ENCODE results near the gene EVL.

EVL gene

GRCh38 chr14:100067481-100067880, 2.3 kb downstream of the EVL start:
- no peak for DNase-seq

DNA sequence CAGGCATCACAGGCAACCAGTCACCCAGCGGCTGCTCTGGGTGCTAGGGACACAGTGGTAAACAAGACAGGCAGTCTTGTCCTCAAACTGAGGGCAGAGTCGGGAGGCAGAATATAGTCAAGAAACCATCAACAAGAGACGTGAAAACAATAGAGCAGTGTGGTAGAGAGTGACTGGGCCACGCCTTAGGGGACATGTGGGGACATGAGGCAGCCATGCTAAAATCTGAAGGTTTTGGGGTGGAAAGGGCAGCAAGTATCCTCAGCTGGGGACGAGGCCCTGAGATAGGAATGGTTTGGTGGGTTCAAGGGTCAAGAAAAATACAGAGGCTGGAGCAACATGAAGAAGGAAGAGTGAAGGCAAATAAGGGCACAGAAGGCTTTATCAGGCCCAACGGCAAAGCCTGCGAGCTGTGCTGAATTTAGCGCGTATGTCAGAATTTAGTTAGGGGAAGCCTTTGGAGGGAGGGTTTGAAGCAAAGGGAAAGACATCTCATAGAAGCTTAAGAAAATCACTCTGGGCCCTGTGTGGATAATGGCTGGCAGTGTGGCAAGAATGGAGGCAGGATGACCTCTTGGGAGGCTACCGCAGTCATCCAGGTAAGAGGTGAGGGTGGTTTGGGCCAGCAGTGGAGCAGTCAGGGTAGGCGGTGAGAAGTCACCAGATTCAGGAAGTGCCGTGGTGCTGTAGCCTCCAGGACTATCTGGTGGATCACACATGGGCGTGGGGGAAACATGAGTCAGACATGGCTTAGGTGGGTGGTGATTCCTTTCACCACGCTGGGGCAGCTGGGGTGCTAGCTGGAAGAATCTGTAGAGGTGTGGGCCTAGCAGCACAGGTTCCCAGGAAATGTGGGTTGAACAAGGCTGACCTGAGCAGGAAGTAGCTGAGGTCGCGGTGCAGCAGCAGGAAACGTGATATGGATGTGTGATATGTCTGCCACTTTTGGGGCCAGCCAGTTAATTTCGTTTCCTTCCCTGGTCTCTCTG, 3.0 kb downstream of the EVL start:
- no peak for DNase-seq

DNA sequence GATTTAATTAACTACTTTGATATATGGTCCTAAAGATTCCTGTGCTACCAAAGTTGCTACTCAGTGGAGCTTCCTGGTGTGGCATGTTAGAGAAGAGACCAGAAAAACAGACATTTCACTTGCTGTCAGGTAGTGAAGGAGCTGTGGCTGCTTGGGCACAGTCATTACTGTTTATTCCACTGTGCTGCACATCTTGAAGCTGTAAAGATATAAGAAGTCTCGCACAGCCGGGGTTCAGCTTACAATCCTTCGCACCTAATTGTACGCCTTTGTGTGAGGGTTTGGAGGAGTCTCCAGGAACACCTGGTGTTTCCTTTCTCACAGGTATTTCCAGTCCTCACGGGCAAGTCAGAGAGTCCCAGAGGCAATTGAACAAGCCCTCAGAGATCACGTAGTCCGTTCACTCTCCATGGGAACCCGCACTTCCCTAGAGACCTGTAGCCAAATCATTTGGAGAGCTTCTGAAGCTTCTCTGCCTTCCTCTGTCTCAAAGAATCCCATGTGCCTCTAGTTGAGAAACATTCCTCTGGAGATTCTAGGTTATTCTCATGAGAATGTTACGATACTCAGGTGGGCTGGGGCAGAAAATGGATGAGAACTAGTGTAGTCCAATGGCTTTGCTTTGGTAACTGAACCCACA, 4.1 kb downstream of the EVL start:
- no peak for DNase-seq

DNA sequence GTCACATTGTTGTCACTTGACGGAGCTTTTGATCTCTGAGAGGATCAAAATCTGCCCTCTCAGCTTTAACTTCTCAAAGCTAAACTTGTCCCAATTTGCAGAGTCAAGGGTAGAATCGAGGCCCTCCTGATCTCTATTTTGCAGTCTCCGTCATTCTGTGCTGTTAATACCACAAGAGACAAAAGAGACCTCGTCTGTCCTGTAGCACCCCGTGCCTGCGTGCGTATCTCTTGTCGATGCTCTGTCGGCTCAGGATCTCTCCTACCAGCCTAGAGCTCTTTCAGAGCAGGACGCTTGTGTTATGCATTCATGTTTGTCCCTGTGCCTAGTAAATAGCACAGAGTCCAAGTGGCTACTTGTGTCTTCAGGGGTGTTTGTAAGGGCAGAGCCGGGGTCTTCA, 5.1 kb downstream of the EVL start:
- no peak for DNase-seq

DNA sequence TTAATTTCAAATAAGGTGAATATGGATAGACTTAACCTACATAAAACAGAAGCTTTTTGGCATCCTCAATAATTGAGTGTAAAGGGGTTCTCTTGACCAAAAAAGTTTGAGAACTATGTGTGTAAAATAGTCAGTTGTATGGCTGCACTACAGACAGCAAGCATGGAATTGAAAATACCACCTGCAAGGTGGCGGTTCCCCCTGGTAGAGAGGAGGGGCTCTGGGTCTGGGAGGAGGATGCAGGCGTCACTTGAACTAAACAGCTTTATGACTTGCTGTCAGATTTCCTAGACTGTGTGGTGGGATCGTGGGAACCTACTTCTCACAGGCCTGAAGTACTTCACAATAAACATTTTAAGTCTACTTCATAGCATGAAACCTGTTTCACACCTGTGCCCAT, 6.3 kb downstream of the EVL start:
- no peak for DNase-seq

DNA sequence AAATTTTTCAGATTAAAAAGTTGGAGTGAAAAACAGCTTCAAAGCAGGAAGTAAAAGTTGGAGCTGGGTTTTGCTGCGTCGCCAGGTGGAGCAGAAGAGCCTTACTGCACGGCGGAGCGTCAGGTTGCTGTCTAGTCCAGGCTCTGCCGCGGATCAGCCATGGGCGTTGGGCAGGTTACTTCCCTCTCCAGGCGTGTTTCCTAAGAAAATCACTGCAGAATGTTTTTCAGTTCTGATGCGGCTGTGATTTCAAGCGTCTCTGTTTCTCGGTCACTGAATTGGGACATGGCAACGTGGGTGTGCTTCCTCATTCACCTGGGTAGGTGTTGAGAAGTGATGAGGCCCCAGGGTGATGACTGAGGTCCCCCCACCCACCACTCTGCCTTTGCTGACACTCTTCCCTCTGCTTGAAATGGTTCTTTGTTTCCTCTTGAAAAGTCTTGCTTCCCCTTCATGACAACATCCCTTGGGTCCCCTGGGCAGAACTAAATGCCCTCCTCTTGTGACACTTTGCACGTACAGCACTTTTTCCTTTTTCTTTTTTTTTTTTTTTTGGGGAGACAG, 7.6 kb downstream of the EVL start:
- no peak for DNase-seq

DNA sequence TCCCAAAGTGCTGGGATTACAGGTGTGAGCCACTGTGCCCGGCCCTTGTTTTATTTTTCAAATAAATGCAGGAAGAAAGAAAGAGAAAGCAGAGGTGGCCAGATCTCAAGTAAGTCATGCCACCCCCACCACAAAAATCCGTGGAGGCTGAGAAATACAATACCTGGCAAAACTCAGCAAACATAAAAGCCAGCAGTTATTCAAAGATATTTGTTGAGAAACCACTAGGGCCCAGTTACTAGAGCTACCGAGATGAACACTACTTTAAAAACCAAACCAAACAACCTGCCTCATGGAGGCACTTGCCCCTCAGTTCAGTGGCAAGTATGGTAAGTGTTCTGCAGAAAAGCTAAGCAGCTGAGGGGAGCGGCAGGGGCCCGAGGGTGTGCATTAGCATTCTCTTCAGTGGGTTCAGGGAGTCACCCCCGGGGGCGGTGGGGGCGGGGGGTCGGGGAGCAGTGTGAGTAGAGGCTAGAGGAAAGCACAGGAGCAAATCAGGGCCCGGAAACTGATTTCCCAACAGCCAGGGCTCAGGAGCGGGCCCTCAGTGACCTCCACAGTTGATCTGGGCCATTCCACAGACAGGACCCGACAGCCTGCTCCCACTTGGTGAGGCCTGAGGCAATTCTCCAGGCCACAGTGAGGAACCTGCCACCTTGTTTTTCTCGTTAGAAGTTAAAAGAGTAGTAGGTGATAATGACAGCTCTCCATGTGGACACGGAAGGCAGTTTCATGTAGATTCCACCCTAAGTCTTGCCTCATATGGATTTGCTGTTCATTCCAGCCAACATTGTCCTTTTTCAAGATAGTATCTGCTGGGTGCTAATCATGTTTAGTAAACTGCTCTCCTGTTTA, 8.6 kb downstream of the EVL start:
- no peak for DNase-seq

GRCh38 chr14:100074431-100075100, 9.3 kb downstream of the EVL start:
- no peak for DNase-seq

DNA sequence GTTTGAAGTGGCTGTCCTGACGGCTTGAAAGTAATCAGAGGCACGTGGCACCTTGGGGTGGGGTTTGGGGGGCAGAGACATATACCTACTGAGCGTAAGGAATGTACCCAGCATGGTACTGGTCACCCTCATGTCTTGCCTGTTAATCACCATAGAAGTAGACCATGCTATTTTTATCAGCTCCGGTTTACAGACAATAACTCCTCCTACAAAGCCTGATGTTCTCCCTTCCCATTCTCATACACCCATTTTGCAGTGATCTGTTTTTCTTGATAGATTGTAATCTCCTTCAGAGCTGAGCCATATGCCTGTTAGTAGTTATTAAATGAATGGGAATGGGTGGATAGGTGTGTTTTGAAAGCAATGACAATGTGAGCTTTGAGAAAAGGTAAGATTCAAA, 10.5 kb downstream of the EVL start:
- no peak for DNase-seq

GRCh38 chr14:100076133-100076532, 10.9 kb downstream of the EVL start:
- DNase-seq: no peak

- DNase-seq: no peak
These were observed 11.4 kb downstream of the EVL start for GRCh38 chr14:100076606-100077005.

GRCh38 chr14:100077441-100077840, 12.2 kb downstream of the EVL start:
- DNase-seq: no peak

DNA sequence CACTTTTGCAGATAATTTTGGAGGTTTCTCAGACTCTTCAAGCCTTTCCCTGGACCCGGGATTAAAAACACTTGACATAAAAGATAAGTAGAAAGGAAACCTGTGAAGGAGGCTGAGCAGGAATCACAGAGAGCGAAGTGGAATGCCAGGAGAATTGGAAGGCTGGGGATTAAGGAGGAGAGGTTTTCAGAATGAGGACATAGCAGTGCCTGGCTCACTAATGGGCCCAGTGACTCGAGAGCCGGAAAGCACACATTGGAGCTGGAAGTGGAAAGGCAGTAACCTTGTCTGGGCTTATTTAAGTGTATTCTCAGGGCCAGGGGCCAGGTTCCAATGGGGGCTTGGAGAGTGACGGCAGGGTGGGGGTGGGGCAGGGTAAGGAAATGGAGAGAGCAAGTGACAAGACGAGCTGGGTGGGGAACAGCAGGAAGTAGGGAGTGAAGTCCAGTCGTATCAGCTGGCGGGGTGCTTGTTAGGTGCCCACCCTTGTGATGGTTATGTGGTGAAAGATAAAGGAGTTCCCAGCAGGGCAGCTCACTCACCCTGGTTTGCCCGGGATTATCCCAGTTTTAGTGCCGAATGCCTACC, 13.1 kb downstream of the EVL start:
- DNase-seq: no peak

- DNase-seq: no peak
These were observed 13.9 kb downstream of the EVL start for GRCh38 chr14:100078997-100079725.

DNA sequence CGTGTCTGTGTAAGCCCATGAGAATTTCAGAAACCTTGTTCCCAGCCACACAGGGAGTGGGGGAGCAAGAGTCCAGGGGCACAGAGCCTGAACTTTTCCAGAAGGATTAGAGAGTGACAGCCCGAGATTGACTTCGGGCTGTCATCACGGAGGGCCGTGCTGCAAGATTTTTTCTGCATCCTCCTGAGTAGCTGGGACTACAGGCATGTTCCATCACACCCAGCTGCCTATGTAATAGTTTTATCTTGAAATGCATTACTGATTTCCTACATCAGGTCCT, 14.4 kb downstream of the EVL start:
- DNase-seq: no peak

GRCh38 chr14:100080206-100080605, 15.0 kb downstream of the EVL start:
- no peak for DNase-seq

- DNase-seq: no peak
These were observed 16.9 kb downstream of the EVL start for GRCh38 chr14:100081997-100082625.

DNA sequence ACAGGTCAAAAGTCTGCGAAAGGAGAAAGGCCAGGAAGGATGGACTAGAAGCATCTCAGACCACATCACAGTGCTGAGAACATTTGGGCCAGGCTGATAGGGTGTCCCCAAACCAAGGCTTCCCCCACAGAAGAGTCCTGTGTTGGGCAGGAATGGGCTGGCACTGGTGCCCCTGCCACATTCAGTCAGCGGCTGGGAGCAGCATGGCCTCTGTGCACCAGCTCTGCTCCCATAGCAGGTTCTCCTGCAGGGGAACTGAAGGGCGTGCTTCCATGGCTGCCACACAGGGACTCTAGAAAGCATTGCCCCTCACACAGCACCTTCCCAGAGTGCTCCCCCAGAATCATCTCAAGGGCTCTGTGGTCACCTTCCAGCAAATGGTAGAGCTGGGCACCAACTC, 17.5 kb downstream of the EVL start:
- no peak for DNase-seq

DNA sequence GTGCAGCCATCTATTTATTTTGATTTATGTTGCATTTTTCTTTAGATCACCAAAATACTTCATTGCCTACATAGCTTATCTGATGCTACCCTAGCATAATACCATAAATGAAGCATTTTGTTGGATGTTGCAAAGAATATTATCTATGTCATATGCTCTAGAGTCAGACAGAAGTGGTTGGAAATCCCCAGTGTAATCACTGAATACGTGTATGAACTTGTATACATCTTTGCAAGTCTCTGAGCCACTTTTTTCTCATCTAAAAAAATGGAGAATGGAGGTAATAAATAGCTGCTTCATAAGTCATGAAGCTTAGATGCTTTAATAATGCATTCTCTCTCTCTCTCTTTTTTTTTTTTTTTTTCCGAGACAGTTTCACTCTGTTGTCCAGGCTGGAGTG, 18.5 kb downstream of the EVL start:
- no peak for DNase-seq

GRCh38 chr14:100084591-100084990, 19.4 kb downstream of the EVL start:
- DNase-seq: no peak

- no peak for DNase-seq
These were observed 20.2 kb downstream of the EVL start for GRCh38 chr14:100085462-100085861.
